ENCODE data around the gene PPP1R3G. TPM values are rescaled to one million over a fixed set of nuclear protein-coding genes. Genes with fewer than 3 reads are reported as not detected.

Gene PPP1R3G
- total RNA-seq, 2 donors from 2014 or later = 3.7 to 7.3 TPM

- no peak for ATAC-seq (ENCODE audit: insufficient number of reproducible peaks, low FRiP score, low read depth)
- peaks cover 0 to 8% of the 10 kb centered on the region in 2 donors for H3K4me1 ChIP-seq (ENCODE audit: control insufficient read depth in 1 of 2, low read depth in 2 of 2)
- H3K27ac ChIP-seq = no peak overlapping the region
- DNase-seq (ENCODE audit: low spot score) = no peak
- no peak overlapping the region for H3K4me3 ChIP-seq
- no peaks in the 10 kb centered on the region for H3K36me3 ChIP-seq
- H3K9me3 ChIP-seq = no peaks in the 10 kb centered on the region
- no peaks in the 10 kb centered on the region for H3K27me3 ChIP-seq (replicated peaks; ENCODE audit: insufficient read depth)
- TF ChIP-seq CTCF (IDR thresholded peaks at IDR 0.05) = no peak
Observed at GRCh38 chr6:5079692-5080091, 5.4 kb upstream of the PPP1R3G start.

- Histone ChIP-seq H3K36me3 (no peaks in the 10 kb centered on the region), H3K4me1 (ENCODE audit: control insufficient read depth in 1 of 2, low read depth in 2 of 2) (peaks cover 0 to 8% of the 10 kb centered on the region in 2 donors), H3K4me3 (no peak overlapping the region), H3K27ac (no peak overlapping the region), H3K27me3 (replicated peaks; ENCODE audit: insufficient read depth) (no peaks in the 10 kb centered on the region), H3K9me3 (no peaks in the 10 kb centered on the region)
- ATAC-seq (ENCODE audit: insufficient number of reproducible peaks, low FRiP score, low read depth) (no peak), DNase-seq (ENCODE audit: low spot score) (no peak)
- no peak for TF ChIP-seq CTCF (IDR thresholded peaks at IDR 0.05)
Observed at GRCh38 chr6:5080574-5080973, 4.6 kb upstream of the PPP1R3G start.

GRCh38 chr6:5081182-5081581, 4.0 kb upstream of the PPP1R3G start:
- Histone ChIP-seq H3K27ac (no peak overlapping the region), H3K27me3 (replicated peaks; ENCODE audit: insufficient read depth) (no peaks in the 10 kb centered on the region), H3K4me3 (no peak overlapping the region), H3K36me3 (no peaks in the 10 kb centered on the region), H3K9me3 (no peaks in the 10 kb centered on the region), H3K4me1 (ENCODE audit: control insufficient read depth in 1 of 2, low read depth in 2 of 2) (peaks cover 2 to 12% of the 10 kb centered on the region in 2 donors)
- TF ChIP-seq CTCF (IDR thresholded peaks at IDR 0.05) = no peak
- DNase-seq (ENCODE audit: low spot score) = no peak
- ATAC-seq (ENCODE audit: insufficient number of reproducible peaks, low FRiP score, low read depth) = no peak

GRCh38 chr6:5081955-5082354, 3.2 kb upstream of the PPP1R3G start:
- H3K36me3 ChIP-seq = no peaks in the 10 kb centered on the region
- H3K27ac ChIP-seq = no peak overlapping the region
- no peak overlapping the region for H3K4me3 ChIP-seq
- no peak for TF ChIP-seq CTCF (IDR thresholded peaks at IDR 0.05)
- peaks cover 5 to 20% of the 10 kb centered on the region in 2 donors for H3K4me1 ChIP-seq (ENCODE audit: control insufficient read depth in 1 of 2, low read depth in 2 of 2)
- no peak for ATAC-seq (ENCODE audit: insufficient number of reproducible peaks, low FRiP score, low read depth)
- no peaks in the 10 kb centered on the region for H3K27me3 ChIP-seq (replicated peaks; ENCODE audit: insufficient read depth)
- H3K9me3 ChIP-seq = no peaks in the 10 kb centered on the region
- DNase-seq (ENCODE audit: low spot score) = no peak

- ATAC-seq (ENCODE audit: insufficient number of reproducible peaks, low FRiP score, low read depth) = no peak
- no peak overlapping the region for H3K27ac ChIP-seq
Observed at GRCh38 chr6:5082487-5083306, 2.4 kb upstream of the PPP1R3G start.

More at GRCh38 chr6:5082487-5083306, 2.4 kb upstream of the PPP1R3G start:
- Histone ChIP-seq H3K4me3 (no peak overlapping the region), H3K9me3 (no peaks in the 10 kb centered on the region), H3K27me3 (replicated peaks; ENCODE audit: insufficient read depth) (no peaks in the 10 kb centered on the region), H3K36me3 (no peaks in the 10 kb centered on the region), H3K4me1 (ENCODE audit: control insufficient read depth in 1 of 2, low read depth in 2 of 2) (peaks cover 5 to 23% of the 10 kb centered on the region in 2 donors)
- TF ChIP-seq CTCF (IDR thresholded peaks at IDR 0.05) = no peak
- no peak for DNase-seq (ENCODE audit: low spot score)

All from thoracic aorta (tissue), 2 donors.